MCF 10A (cell line): ENCODE data around the gene PATE4. TPM values are rescaled to one million over a fixed set of nuclear protein-coding genes. Genes with fewer than 3 reads are reported as not detected.

Experiments used
- BruUV-seq: library from RNA; stranded (reverse); fragments of 400-500 nt; replicated peaks from 2 replicates; lab custom pipeline; 2021; lab: Mats Ljungman, UMichigan
- CTCF ChIA-PET: fragments of 300-600 bp; sonication (Branson Sonifier 250); formaldehyde crosslinking; extraction: SDS; loops from one replicate; lab custom pipeline; 2021; ENCODE audit warnings: antibody characterized with exemption, inconsistent platforms; lab: Yijun Ruan, JAX
- POLR2A ChIA-PET: fragments of 300-600, 350-650 bp; sonication (Branson Sonifier 250); formaldehyde crosslinking; extraction: SDS; loops from one replicate; lab custom pipeline; 2020; ENCODE audit warnings: antibody characterized with exemption, inconsistent platforms; lab: Yijun Ruan, JAX
- DNase-seq: peaks from one replicate; pipeline ENCODE4 v3.0.0-alpha.2; 2018; ENCODE audit not compliant: unreplicated experiment
- H3K27ac Mint-ChIP-seq: one replicate; pipeline ENCODE4 v1.8.0; 2022; ENCODE audit warnings: mild to moderate bottlenecking, low read depth, mixed read lengths; ENCODE audit not compliant: unreplicated experiment
- H3K27me3 Mint-ChIP-seq: one replicate; pipeline ENCODE4 v1.8.0; 2022; ENCODE audit warnings: mixed read lengths; ENCODE audit not compliant: insufficient read depth, unreplicated experiment
- H3K36me3 Mint-ChIP-seq: one replicate; pipeline ENCODE4 v1.8.0; 2022; ENCODE audit warnings: mild to moderate bottlenecking, moderate library complexity, mixed read lengths; ENCODE audit not compliant: insufficient read depth, unreplicated experiment
- H3K4me1 Mint-ChIP-seq: one replicate; pipeline ENCODE4 v1.8.0; 2022; ENCODE audit warnings: mixed read lengths; ENCODE audit not compliant: insufficient read depth, unreplicated experiment
- H3K4me3 Mint-ChIP-seq: one replicate; pipeline ENCODE4 v1.8.0; 2022; ENCODE audit warnings: mild to moderate bottlenecking, moderate library complexity, mixed read lengths; ENCODE audit not compliant: unreplicated experiment
- H3K9me3 Mint-ChIP-seq: one replicate; pipeline ENCODE4 v1.8.0; 2022; ENCODE audit warnings: mixed read lengths; ENCODE audit not compliant: unreplicated experiment
- CTCF ChIP-seq: fragments of 200-600 bp; IDR thresholded peaks from one replicate; pipeline ENCODE4 v1.8.0; 2022; ENCODE audit warnings: antibody characterized with exemption, mild to moderate bottlenecking; ENCODE audit not compliant: unreplicated experiment
- intact Hi-C: fragments of 100-400 bp; cut with micrococcal nuclease; formaldehyde crosslinking; loops from 2 replicates; pipeline ENCODE4 v1.14.1; 2022
- total RNA-seq: library from RNA; stranded (reverse); gene quantifications from 2 replicates; pipeline ENCODE4 v1.2.3, GENCODE V29; 2022

The PATE4 gene
- total RNA-seq, 1 experiment from 2014 or later, result not detected

GRCh38 chr11:125887373-125888324, 54.5 kb downstream of the PATE4 start, which contains the start of gene HYLS1:
TSS of gene HYLS1 (plus strand) at chr11:125887668. CDS start at chr11:125899369, 11,701 bp downstream.
- H3K27me3 Mint-ChIP-seq, result no peaks in the 10 kb centered on the region
- TF ChIP-seq CTCF, result no peak
- ChIA-PET CTCF (interaction anchor here (0.5 to 2.3 kb wide), 19 partner anchors 8 to 1893 kb away, joined by 3 to 18 read pairs (median 4); partner anchors contain the start of genes PUS3 and STT3A), POLR2A (interaction anchor here (0.6 to 3.0 kb wide), 20 partner anchors 9 to 1214 kb away, joined by 3 to 25 read pairs (median 4); partner anchors contain the start of genes CHEK1, EI24, PUS3 and RPUSD4)
- peak; percentile 96 for DNase-seq
- peak within 1 kb of the TSS; percentile 83 for H3K4me3 Mint-ChIP-seq
- H3K4me1 Mint-ChIP-seq, result peaks cover 15% of the 10 kb centered on the region
- no peaks in the 10 kb centered on the region for H3K9me3 Mint-ChIP-seq
- no TSS peak for BruUV-seq
- H3K27ac Mint-ChIP-seq, result peak within 1 kb of the TSS; percentile 70
- H3K36me3 Mint-ChIP-seq, result no peaks in the 10 kb centered on the region
- intact Hi-C loops, result no loop called here

Other genes with a start within 250 kb of the PATE4 start
- 293 and 414 TPM in 2 replicates for gene STT3A, start 240.5 kb upstream of the PATE4 start, total RNA-seq
- 23.7 and 33.3 TPM in 2 replicates for gene CHEK1, start 208.2 kb upstream of the PATE4 start, total RNA-seq
- gene ACRV1, start 152.5 kb upstream of the PATE4 start, total RNA-seq, result not detected in 2 replicates
- gene PATE1, start 87.0 kb upstream of the PATE4 start, total RNA-seq, result not detected in 2 replicates
- not detected in 2 replicates for gene PATE2, start 54.5 kb upstream of the PATE4 start, total RNA-seq
- gene PATE3, start 45.2 kb upstream of the PATE4 start, total RNA-seq, result not detected in 2 replicates
- gene HYLS1, start 54.4 kb downstream of the PATE4 start, total RNA-seq, result 7.9 and 10.2 TPM in 2 replicates
- 12.7 and 16.5 TPM in 2 replicates for gene PUS3, start 69.9 kb downstream of the PATE4 start, total RNA-seq
- gene DDX25, start 71.2 kb downstream of the PATE4 start, total RNA-seq, result not detected in 2 replicates
- gene VSIG10L2, start 112.7 kb downstream of the PATE4 start, total RNA-seq, result not detected in 2 replicates
- 0.91 and 0.96 TPM in 2 replicates for gene CDON, start 229.6 kb downstream of the PATE4 start, total RNA-seq